Keratinocyte (primary cell): ENCODE results near the gene MFN1. TPM values are rescaled to one million over a fixed set of nuclear protein-coding genes. Genes with fewer than 3 reads are reported as not detected.

Source experiments
- DNase-seq: peaks from one replicate; pipeline ENCODE4 v3.0.0-alpha.2; 2011; ENCODE audit warnings: low read depth, missing footprints, low spot score
- FAIRE-seq: peaks from 2 replicates; lab custom pipeline; 2011; peaks lifted over from hg19 to GRCh38; lab: Jason Lieb, UNC
- H2AFZ ChIP-seq: 2 replicates; pipeline ENCODE4 v1.6.0; 2012; ENCODE audit warnings: low read length, control low read depth, inconsistent platforms; ENCODE audit not compliant: control insufficient read depth
- H3K27ac ChIP-seq: 2 replicates; pipeline ENCODE4 v1.5.1; 2011; ENCODE audit warnings: low read length; ENCODE audit not compliant: control insufficient read depth, insufficient read depth
- H3K27me3 ChIP-seq: 3 replicates; pipeline ENCODE4 v1.6.0; 2011; ENCODE audit warnings: low read length; ENCODE audit not compliant: control insufficient read depth, insufficient read depth; ENCODE audit errors: extremely low read depth
- H3K36me3 ChIP-seq, 2 experiments: 2 replicates in 1 of 2; 3 replicates in 1 of 2; pipeline ENCODE4 v1.5.1; 2011; ENCODE audit warnings: low read length in 2 of 2, mild to moderate bottlenecking in 1 of 2; ENCODE audit not compliant: control insufficient read depth in 2 of 2, insufficient read depth in 2 of 2; ENCODE audit errors: extremely low read depth in 1 of 2
- H3K4me1 ChIP-seq: 3 replicates; pipeline ENCODE4 v1.5.1; 2011; ENCODE audit warnings: low read length; ENCODE audit not compliant: control insufficient read depth, insufficient read depth; ENCODE audit errors: extremely low read depth
- H3K4me2 ChIP-seq: 3 replicates; pipeline ENCODE4 v1.6.0; 2011; ENCODE audit warnings: low read depth, low read length; ENCODE audit not compliant: control insufficient read depth, insufficient read depth; ENCODE audit errors: extremely low read depth
- H3K4me3 ChIP-seq, 3 experiments: fragments of 200-600 bp in 1 of 3; sonication (generic) in 1 of 3; 2 replicates in 2 of 3; 3 replicates in 1 of 3; pipeline ENCODE4 v1.5.1; 2011 to 2016; ENCODE audit warnings: low read length in 3 of 3, mild to moderate bottlenecking in 3 of 3, control low read depth in 2 of 3, inconsistent platforms in 1 of 3, low read depth in 1 of 3, mixed read lengths in 1 of 3, mixed run types in 1 of 3, moderate library complexity in 1 of 3; ENCODE audit not compliant: control insufficient read depth in 2 of 3, insufficient read depth in 2 of 3; ENCODE audit errors: extremely low read depth in 1 of 3
- H3K79me2 ChIP-seq: 2 replicates; pipeline ENCODE4 v1.6.0; 2012; ENCODE audit warnings: low read length; ENCODE audit not compliant: control insufficient read depth, insufficient read depth
- H3K9ac ChIP-seq: 3 replicates; pipeline ENCODE4 v1.6.0; 2011; ENCODE audit warnings: low read length; ENCODE audit not compliant: control insufficient read depth, insufficient read depth; ENCODE audit errors: extremely low read depth
- H3K9me1 ChIP-seq: 3 replicates; pipeline ENCODE4 v1.6.0; 2011; ENCODE audit warnings: low read length; ENCODE audit not compliant: control insufficient read depth, insufficient read depth; ENCODE audit errors: extremely low read depth
- H3K9me3 ChIP-seq: 2 replicates; pipeline ENCODE4 v1.5.1; 2012; ENCODE audit warnings: low read depth, low read length; ENCODE audit not compliant: control insufficient read depth
- H4K20me1 ChIP-seq: 3 replicates; pipeline ENCODE4 v1.6.0; 2011; ENCODE audit warnings: low read length; ENCODE audit not compliant: control insufficient read depth, insufficient read depth; ENCODE audit errors: extremely low read depth
- CTCF ChIP-seq, 3 experiments: IDR thresholded peaks in 1 of 3; conservative IDR thresholded peaks in 1 of 3; optimal IDR thresholded peaks in 1 of 3; 2 replicates in 2 of 3; 3 replicates in 1 of 3; pipeline versions ENCODE3 to v1.5.1; 2011; ENCODE audit warnings: low read length in 3 of 3, mild to moderate bottlenecking in 3 of 3, moderate library complexity in 2 of 3, control low read depth in 1 of 3, inconsistent platforms in 1 of 3; ENCODE audit not compliant: insufficient read depth in 2 of 3; ENCODE audit errors: extremely low read depth in 1 of 3
- EZH2 ChIP-seq: IDR thresholded peaks from one replicate; pipeline ENCODE4 v1.6.1; 2012; ENCODE audit warnings: inconsistent platforms, mild to moderate bottlenecking, low read length, moderate library complexity
- dilution Hi-C: fragments of 300-500 bp; cut with MboI; formaldehyde crosslinking; loops from one replicate; pipeline ENCODE4 v1.7.0; 2020; ENCODE audit warnings: low sequenced_read_pairs; ENCODE audit not compliant: extremely low pct_ligation_motif_present
- polyA plus RNA-seq, 5 experiments: library from polyadenylated mRNA; depleted of rRNA in 3 of 5; stranded (reverse) in 3 of 5; stranded (forward) in 1 of 5; unstranded in 1 of 5; fragments of >200 nt; gene quantifications; 1 replicate in 1 of 5; 2 replicates in 3 of 5; 3 replicates in 1 of 5; pipeline versions ENCODE4 v1.2.1 to v1.2.3, GENCODE V29; 2011 to 2012; ENCODE audit warnings: missing spikeins in 2 of 5, low read depth in 1 of 5, low replicate concordance in 1 of 5

MFN1 gene
- polyA plus RNA-seq, 1 donor (not counting 4 experiments of a cell fraction or from before 2014, with no cell fraction given) = 50.2 TPM

- no peaks in the 10 kb centered on the region for H3K27me3 ChIP-seq
- no peak for FAIRE-seq
- DNase-seq = no peak
- TF ChIP-seq CTCF (optimal IDR thresholded peaks at IDR 0.05 in 1 of 3, IDR thresholded peaks at IDR 0.05 in 1 of 3, conservative IDR thresholded peaks at IDR 0.05 in 1 of 3; ENCODE audit: extremely low read depth in 1 of 3, insufficient read depth in 2 of 3, low read length in 3 of 3) = peak; percentile 27 to 56 (median 40)
- no peak for TF ChIP-seq EZH2
- H3K36me3 ChIP-seq = no peaks in the 10 kb centered on the region
- no peaks in the 10 kb centered on the region for H3K9me1 ChIP-seq
- peaks cover 37% of the 10 kb centered on the region for H3K79me2 ChIP-seq
- H3K9me3 ChIP-seq = no peaks in the 10 kb centered on the region
- H3K9ac ChIP-seq = peak overlapping the region; percentile 96
- H3K4me3 ChIP-seq = peak overlapping the region in 2 of 3 experiments; percentile 85 to 94
- dilution Hi-C loops = no loop called here
- no peaks in the 10 kb centered on the region for H4K20me1 ChIP-seq
- peak overlapping the region; percentile 82 for H3K4me2 ChIP-seq
- peak overlapping the region; percentile 96 for H2AFZ ChIP-seq
- H3K4me1 ChIP-seq = peaks cover 18% of the 10 kb centered on the region
- peak overlapping the region; percentile 90 for H3K27ac ChIP-seq
Observed at GRCh38 chr3:179321668-179322285, 25.7 kb upstream of the MFN1 start.

GRCh38 chr3:179322286-179323196 lies 25.0 kb upstream of the MFN1 start, which contains the start of gene ZNF639:
TSS of gene ZNF639 (plus strand) at chr3:179323031. CDS start at chr3:179328294, 5,263 bp downstream.
- DNase-seq = no peak
- no peak for FAIRE-seq
- Histone ChIP-seq H3K27ac (peak within 1 kb of the TSS; percentile 90), H3K9me3 (no peaks in the 10 kb centered on the region), H3K36me3 (no peaks in the 10 kb centered on the region), H3K9ac (peak within 1 kb of the TSS; percentile 96), H3K4me3 (peak within 1 kb of the TSS; percentile 76 to 94 (median 85)), H3K9me1 (no peaks in the 10 kb centered on the region), H3K27me3 (no peaks in the 10 kb centered on the region), H4K20me1 (no peaks in the 10 kb centered on the region), H3K4me2 (peak within 1 kb of the TSS; percentile 90), H3K4me1 (peaks cover 18% of the 10 kb centered on the region), H3K79me2 (peaks cover 44% of the 10 kb centered on the region), H2AFZ (peak within 1 kb of the TSS; percentile 96)
- TF ChIP-seq CTCF (optimal IDR thresholded peaks at IDR 0.05 in 1 of 3, IDR thresholded peaks at IDR 0.05 in 1 of 3, conservative IDR thresholded peaks at IDR 0.05 in 1 of 3; ENCODE audit: extremely low read depth in 1 of 3, insufficient read depth in 2 of 3, low read length in 3 of 3) (peak; percentile 48 to 67 (median 63)), EZH2 (no peak)
- dilution Hi-C loops = no loop called here
